Activated CD8-positive, alpha-beta memory T cell treated with anti-CD3 and anti-CD28 coated beads, Interleukin-2, amount 50 U/mL, for 48 hours (primary cell): Measurements from ENCODE around the gene SNTG2.

ENCODE experiments used
- DNase-seq: peaks from one replicate; pipeline ENCODE4 v3.0.0-alpha.2; 2020

SNTG2 gene

GRCh38 chr2:954687-955000 lies 4.0 kb downstream of the SNTG2 start:
- DNase-seq: no peak

DNA sequence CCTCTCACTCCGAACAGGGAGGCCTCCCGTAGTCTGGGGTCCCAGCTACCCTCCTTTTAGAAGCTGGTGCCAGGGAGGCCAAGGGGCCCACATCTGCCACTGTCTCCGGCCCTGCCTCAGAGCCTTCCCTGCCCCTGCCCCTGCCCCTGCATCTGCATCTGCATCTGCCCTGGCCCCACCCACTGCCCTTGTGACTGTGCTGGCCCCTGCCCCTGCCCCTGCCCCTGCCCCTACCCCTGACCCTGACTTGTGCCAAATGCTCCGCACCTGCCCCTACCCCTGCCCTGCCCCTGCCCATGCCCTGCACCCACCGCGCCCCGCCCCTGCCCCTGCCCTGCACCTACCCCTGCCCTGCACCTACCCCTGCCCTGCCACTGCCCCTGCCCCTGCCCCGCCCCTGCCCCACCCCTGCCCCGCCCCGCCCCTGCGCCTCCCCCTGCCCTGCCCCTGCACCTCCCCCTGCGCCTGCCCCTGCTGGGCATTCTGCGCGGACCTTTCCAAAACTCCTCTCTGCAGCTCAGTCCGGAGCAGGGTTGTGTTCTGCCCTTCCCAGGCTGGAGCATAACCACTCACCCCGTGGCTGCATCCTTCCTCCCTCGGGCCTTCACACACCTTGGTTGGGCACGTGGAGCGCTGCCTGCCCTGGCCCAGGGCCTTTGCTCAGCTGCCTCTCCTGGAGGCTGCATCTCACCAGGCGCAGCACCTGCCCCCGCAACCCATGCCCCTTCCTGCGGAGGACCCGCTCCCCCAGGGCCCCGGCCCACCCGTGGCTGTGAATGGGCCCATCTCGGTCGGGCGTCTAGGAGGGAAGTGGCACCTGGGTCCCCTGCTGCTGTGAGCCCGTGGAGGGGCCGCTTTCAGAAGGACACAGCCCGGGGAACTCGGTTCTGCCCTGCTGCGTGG lies 5.4 kb downstream of the SNTG2 start:
- no peak for DNase-seq

GRCh38 chr2:959457-959856 lies 8.8 kb downstream of the SNTG2 start:
- DNase-seq: no peak

GRCh38 chr2:960061-960736 lies 9.6 kb downstream of the SNTG2 start:
- no peak for DNase-seq

DNA sequence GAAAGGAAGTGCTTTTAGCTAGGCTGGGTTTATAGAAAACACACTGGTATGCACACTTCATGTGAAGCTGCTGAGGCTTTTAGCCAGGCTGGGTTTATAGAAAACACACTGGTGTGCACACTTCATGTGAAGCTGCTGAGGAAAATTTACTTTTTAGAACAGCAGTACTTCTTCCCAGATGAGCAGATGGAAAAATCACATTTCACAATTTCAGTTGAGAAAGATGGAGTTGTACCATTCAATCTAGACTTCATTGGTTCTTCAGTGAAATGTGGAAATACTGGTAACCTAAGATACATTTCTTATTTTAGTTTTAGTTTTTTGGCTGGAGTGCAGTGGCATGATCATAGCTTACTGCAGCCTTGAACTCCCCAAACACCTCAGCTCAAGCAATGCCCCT lies 11.1 kb downstream of the SNTG2 start:
- DNase-seq: no peak

- DNase-seq: no peak
These were observed 13.2 kb downstream of the SNTG2 start for GRCh38 chr2:963876-964275.

GRCh38 chr2:964562-964961 lies 13.9 kb downstream of the SNTG2 start:
- no peak for DNase-seq

DNA sequence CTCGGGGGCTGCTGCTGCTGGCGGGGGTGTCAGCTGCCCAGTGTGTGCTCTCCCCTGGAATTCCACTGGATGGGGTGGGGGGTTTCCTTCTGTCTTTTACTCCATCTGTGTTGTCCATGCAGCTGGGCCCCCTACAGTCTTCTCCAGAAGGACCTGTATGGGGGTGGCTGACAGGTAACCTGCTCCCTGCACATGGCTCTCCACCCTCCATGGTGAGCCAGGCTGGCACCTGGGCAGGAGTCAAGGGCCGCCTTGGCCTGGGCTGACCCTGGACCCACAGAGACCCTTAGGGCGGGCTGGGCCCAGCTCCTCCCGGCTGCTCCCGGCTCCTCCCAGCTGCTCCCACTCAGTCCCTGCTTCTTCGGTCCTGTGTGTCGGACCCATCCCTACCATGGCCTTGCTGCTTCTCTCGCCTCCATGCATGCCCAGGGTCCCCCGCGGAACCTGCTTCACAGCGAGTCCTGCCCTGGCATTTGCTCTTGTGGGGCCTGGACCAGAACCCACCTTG lies 15.0 kb downstream of the SNTG2 start:
- DNase-seq: no peak

DNA sequence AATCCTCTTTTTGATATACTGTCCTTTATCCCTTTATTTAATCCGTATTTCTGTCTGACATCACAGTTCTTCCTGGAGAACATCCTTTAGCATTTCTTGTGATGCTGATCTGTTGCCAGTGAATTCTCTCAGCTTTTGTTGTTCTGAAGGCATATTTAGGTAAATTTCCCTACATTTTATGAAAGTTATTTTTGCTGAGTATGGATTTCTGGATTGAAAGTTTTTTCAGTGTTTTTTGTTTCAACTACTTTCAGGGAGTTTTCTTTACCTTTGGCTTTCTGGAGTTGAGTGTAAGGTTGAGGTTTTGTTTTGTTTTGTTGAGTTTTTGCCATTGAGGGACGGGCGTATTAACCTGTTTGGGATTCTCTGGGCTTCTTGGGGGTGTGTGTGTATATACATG lies 22.5 kb downstream of the SNTG2 start:
- DNase-seq: no peak

DNA sequence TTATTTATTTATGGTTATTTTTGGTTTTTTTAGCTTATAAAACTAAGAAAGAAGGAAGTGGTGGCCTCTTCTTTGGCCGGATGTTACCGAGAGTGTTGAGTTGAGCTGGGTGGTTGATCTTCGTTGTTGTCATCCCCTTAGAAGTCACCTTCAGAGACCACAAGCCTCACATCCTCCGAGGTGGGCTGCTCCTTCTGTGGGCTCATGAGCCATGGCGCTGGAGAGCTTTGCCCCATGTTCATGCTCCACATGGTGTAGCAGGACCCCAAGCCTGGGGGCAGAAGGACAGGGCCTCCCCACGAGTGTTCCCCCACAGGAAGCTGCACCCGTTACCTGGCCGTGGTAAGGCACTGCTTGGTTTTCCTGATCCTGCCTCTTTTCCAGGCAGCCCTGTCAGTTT lies 23.4 kb downstream of the SNTG2 start:
- peak; percentile 69 for DNase-seq

- no peak for DNase-seq
These were observed 23.9 kb downstream of the SNTG2 start for GRCh38 chr2:974502-974901.

GRCh38 chr2:975095-975494 lies 24.4 kb downstream of the SNTG2 start:
- DNase-seq: no peak

GRCh38 chr2:979069-979928 lies 28.6 kb downstream of the SNTG2 start:
- no peak for DNase-seq

- DNase-seq: no peak
These were observed 29.5 kb downstream of the SNTG2 start for GRCh38 chr2:980176-980575.

GRCh38 chr2:981258-981657 lies 30.6 kb downstream of the SNTG2 start:
- DNase-seq: no peak

DNA sequence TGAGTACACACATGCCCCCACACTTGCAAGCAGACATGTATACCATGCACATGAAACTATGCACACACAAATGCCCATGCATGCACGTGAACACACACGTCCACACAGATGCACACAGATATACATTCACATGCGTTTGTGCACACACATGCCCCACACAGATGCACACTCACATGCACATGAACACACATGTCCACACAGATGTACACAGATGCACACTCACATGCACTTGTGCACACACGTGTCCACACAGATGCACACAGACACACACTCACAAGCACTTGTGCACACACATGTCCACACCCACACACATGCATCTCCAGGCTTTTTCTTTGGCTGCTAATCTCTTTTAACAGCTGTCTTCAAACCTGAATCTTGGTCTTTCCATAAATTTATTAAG lies 31.1 kb downstream of the SNTG2 start:
- no peak for DNase-seq

- DNase-seq: no peak
These were observed 34.8 kb downstream of the SNTG2 start for GRCh38 chr2:985317-985898.

DNA sequence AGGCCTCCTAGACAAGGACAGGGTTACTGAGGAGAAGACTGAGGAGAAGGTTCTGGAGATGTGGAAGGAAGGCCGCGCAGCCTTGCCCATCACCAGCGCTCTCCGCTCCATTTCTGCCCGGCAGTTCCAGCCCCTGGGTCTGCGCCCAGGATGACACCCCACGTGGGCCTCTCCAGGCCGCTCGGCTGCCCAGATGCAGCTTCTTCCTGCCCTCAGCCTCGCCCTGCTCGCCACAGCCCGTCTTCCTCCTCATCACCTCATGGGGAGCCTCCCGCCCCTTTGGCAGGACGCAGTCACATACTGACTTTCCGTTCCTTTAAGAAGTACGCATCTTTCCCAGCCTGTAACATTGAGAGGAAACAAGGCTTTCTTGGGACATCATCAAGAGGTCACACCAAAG lies 37.1 kb downstream of the SNTG2 start:
- no peak for DNase-seq

DNA sequence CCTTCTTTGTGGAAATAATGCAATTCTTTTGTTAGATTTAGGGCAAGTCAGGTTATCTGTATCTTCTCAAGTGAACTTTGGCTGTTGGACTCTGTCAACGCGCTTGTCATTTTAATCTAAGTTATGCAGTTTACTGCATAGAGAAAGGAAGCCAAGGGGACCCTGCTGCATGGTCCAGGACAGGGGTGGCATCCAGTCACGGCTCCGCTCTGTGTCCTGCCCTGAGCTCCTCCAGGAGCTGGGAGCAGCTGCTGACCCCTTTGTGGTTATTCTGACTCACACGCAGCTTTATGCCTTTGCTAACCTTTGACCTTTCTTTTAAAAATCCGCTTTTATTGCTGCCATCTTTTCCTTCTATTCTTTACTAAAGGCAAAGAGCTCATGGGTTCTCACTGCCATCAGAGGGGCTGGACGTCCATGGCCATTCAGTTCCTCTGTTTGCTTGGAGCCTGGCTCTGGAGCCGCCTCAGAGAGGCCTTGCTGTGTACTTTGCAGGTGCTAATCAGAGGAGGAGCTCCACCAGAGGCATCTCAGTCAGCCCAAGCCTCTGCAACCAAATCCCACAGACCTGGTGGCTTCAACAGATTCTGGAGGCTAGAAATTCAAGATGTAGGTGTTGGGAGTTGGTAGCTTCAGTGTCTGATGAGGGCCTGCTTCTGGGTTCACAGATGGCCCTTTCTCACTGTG lies 39.3 kb downstream of the SNTG2 start:
- DNase-seq: no peak

DNA sequence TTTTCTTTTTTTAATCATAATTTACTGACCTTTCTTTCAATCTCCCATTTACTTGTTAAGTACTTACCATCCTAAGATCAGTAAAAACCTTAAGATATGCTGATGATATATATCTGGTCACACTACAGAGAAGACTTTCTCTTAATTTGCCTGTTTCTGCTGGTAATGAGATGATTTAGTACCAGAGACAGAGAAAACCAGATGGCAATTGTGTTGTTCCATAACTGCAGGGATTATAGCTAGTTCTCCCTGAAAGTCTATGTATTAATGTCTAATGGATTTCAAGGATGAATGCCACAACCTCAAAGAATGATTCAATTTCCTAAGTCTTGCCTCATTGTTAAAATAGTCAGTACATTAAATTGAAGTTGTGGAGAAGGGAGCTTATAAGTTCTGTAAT lies 40.3 kb downstream of the SNTG2 start:
- DNase-seq: no peak

GRCh38 chr2:1002350-1002749 lies 51.7 kb downstream of the SNTG2 start:
- no peak for DNase-seq

DNA sequence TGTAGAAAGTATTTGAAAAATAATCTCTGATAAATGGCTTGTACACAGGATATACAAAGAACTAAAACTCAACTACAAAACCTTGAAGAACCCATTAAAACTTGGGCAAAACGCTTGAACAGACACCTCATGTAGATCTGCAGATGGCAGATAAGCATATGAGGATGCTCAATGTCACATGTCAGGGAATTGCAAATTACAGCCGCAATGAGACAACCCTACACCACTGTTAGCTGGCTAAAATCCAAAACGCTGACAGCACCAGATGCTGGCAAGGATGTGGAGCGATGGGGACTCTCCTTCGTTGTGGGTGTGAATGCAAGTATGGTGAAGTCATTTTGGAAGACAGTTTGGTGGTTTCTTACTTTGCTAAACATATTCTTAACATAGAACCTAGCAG lies 53.7 kb downstream of the SNTG2 start:
- no peak for DNase-seq
